SK-N-MC (cell line): ENCODE data around the gene ZNF346.
A peak's percentile ranks its signal among the peaks of the same experiment; 100 is the strongest.

Source experiments
- DNase-seq: peaks from one replicate; pipeline ENCODE4 v3.0.0-alpha.2; 2011; ENCODE audit warnings: low read depth, low spot score
- H3K27ac ChIP-seq: fragments of 200-600 bp; sonication (generic); 2 replicates; pipeline ENCODE4 v1.5.1; 2016; ENCODE audit warnings: mixed run types
- H3K36me3 ChIP-seq: fragments of 200-600 bp; sonication (generic); 2 replicates; pipeline ENCODE4 v1.6.1; 2017; ENCODE audit warnings: antibody characterized with exemption, low read length, mixed read lengths; ENCODE audit not compliant: insufficient read depth
- H3K4me3 ChIP-seq: fragments of 200-600 bp; sonication (generic); 2 replicates; pipeline ENCODE4 v1.5.1; 2016
- H3K9ac ChIP-seq: fragments of 200-600 bp; sonication (generic); 2 replicates; pipeline ENCODE4 v1.8.0; 2017; ENCODE audit warnings: mixed run types, mixed read lengths; ENCODE audit not compliant: insufficient read length
- H3K9me3 ChIP-seq: fragments of 200-600 bp; sonication (generic); 2 replicates; pipeline ENCODE4 v1.6.1; 2017; ENCODE audit warnings: low read depth, mild to moderate bottlenecking, antibody characterized with exemption, low read length, moderate library complexity, mixed read lengths
- EZH2 ChIP-seq: fragments of 200-600 bp; sonication (generic); IDR thresholded peaks from one replicate; pipeline ENCODE4 v1.6.1; 2017; ENCODE audit warnings: antibody characterized with exemption
- FOXP2 ChIP-seq: optimal IDR thresholded peaks from 2 replicates; pipeline ENCODE3; 2011; ENCODE audit warnings: mild to moderate bottlenecking, moderate library complexity; ENCODE audit not compliant: insufficient read depth; ENCODE audit errors: extremely low read length, control extremely low read depth
- POLR2AphosphoS5 ChIP-seq: IDR thresholded peaks from 2 replicates; pipeline ENCODE4 v1.6.1; 2012; ENCODE audit warnings: mild to moderate bottlenecking, low read depth, low read length, borderline replicate concordance

Gene ZNF346

DNA sequence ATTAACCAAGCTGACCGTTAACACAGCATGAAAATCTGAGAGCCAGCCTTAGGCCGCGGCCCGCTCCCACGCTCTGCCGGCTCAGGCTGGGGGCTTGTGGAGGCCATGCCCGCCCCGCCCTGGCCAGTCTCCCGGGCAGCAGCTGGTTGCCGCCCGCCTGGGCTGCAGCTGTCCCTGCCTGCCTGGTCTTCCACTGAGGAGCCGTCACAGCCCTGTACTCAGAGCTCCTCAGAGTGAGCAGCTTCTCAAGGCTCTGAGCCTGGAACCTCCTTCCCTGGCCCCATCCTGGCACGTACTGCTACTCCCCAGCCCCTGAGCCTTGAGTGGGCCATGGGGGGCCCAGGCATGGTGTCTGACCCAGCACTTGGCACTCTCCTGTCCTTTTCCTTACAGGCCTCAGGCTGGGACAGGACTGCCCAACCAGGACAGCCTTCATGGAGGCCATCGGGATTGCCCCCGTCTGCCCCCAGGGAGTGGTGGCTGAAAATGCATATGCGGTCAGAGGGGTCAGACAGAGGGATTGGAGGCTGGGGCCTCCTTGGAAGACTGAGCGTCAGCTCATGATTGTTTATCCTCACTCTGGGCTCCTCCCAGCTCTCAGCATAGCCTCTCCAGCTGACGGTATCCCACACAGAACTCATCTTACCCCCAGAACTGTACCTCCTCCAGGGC lies 76.1 kb downstream of the ZNF346 start:
- 0 out of 2 replicates have a peak, but pooled peaks have one; percentile 21 for TF ChIP-seq POLR2AphosphoS5
- TF ChIP-seq FOXP2 = no peak
- TF ChIP-seq EZH2 = no peak
- H3K9ac ChIP-seq = no peak overlapping the region

DNA sequence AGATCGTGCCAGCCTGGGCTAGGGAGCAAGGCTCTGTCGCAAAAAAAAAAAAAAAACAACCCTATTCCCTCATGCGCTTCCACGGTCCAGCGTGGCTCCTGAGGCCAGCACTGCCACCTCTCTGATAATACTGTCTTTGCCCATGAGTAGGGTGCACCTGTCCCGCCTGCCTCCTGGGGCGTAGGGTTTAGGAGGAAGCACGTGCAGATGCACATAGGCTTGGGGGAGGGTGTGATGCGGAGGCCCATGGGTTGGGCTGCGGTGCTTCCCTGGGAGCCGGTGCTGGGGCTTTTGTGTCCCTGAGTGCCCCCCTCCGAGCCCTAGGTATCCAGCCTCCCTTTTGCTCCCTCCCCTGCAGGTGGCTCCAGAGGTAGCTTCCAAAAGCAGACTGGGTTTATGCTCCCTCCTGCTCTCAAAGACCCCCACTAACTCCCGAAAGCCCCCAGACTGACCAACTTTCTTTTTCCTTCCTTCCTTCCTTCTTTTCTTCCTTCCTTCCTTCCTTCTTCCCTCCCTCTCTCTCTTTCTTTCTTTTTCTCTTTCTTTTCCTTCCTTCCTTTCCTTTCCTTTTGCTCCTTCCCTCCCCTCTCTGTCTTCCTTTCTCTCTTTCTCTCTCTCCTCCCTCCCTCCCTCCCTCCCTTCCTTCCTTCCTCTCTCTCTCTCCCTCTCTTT lies 77.1 kb downstream of the ZNF346 start:
- Histone ChIP-seq H3K4me3 (no peak overlapping the region), H3K9me3 (no peaks in the 10 kb centered on the region), H3K36me3 (no peaks in the 10 kb centered on the region), H3K27ac (no peak overlapping the region), H3K9ac (no peak overlapping the region)
- TF ChIP-seq POLR2AphosphoS5 = no peak
- no peak for TF ChIP-seq EZH2
- no peak for TF ChIP-seq FOXP2
- no peak for DNase-seq

More for the DNA sequence above, 76.1 kb downstream of the ZNF346 start:
- no peak for DNase-seq
- no peak overlapping the region for H3K4me3 ChIP-seq
- H3K27ac ChIP-seq = no peak overlapping the region
- H3K36me3 ChIP-seq = no peaks in the 10 kb centered on the region
- no peaks in the 10 kb centered on the region for H3K9me3 ChIP-seq

- H3K9ac ChIP-seq = no peak overlapping the region
- no peak overlapping the region for H3K27ac ChIP-seq
- no peak for DNase-seq
- no peak overlapping the region for H3K4me3 ChIP-seq
- no peaks in the 10 kb centered on the region for H3K36me3 ChIP-seq
- H3K9me3 ChIP-seq = no peaks in the 10 kb centered on the region
- no peak for TF ChIP-seq POLR2AphosphoS5
- no peak for TF ChIP-seq FOXP2
- TF ChIP-seq EZH2 = no peak
These were observed 78.2 kb downstream of the ZNF346 start for GRCh38 chr5:177100714-177101121.

- no peaks in the 10 kb centered on the region for H3K9me3 ChIP-seq
- no peaks in the 10 kb centered on the region for H3K36me3 ChIP-seq
- no peak for DNase-seq
- H3K27ac ChIP-seq = no peak overlapping the region
- H3K9ac ChIP-seq = no peak overlapping the region
- H3K4me3 ChIP-seq = no peak overlapping the region
- no peak for TF ChIP-seq FOXP2
- TF ChIP-seq POLR2AphosphoS5 = no peak
- no peak for TF ChIP-seq EZH2
These were observed 81.2 kb downstream of the ZNF346 start for GRCh38 chr5:177103523-177104253.

- TF ChIP-seq EZH2 = no peak
- TF ChIP-seq FOXP2 = no peak
- H3K9me3 ChIP-seq = no peaks in the 10 kb centered on the region
- H3K9ac ChIP-seq = no peak overlapping the region
- H3K4me3 ChIP-seq = no peak overlapping the region
- no peaks in the 10 kb centered on the region for H3K36me3 ChIP-seq
- DNase-seq = no peak
- no peak overlapping the region for H3K27ac ChIP-seq
These were observed 83.4 kb downstream of the ZNF346 start for GRCh38 chr5:177105691-177106476.

- no peaks in the 10 kb centered on the region for H3K9me3 ChIP-seq
- H3K4me3 ChIP-seq = no peak overlapping the region
- TF ChIP-seq EZH2 (no peak), POLR2AphosphoS5 (no peak), FOXP2 (no peak)
These were observed 84.7 kb downstream of the ZNF346 start for GRCh38 chr5:177107159-177107558.

GRCh38 chr5:177109810-177110209 lies 87.3 kb downstream of the ZNF346 start:
- TF ChIP-seq FOXP2 = no peak
- no peak for TF ChIP-seq POLR2AphosphoS5
- no peak for TF ChIP-seq EZH2
- H3K9me3 ChIP-seq = no peaks in the 10 kb centered on the region
- no peak for DNase-seq
- no peak overlapping the region for H3K9ac ChIP-seq
- no peaks in the 10 kb centered on the region for H3K36me3 ChIP-seq
- H3K27ac ChIP-seq = no peak overlapping the region
- no peak overlapping the region for H3K4me3 ChIP-seq

More at GRCh38 chr5:177107159-177107558, 84.7 kb downstream of the ZNF346 start:
- no peak for DNase-seq
- no peak overlapping the region for H3K27ac ChIP-seq
- H3K9ac ChIP-seq = no peak overlapping the region
- H3K36me3 ChIP-seq = no peaks in the 10 kb centered on the region
